Adipocyte (in vitro differentiated cells): Measurements from ENCODE around the gene CSMD2.

Experiments used
- DNase-seq: peaks from one replicate; pipeline ENCODE4 v3.0.0-alpha.2; 2015; ENCODE audit warnings: low read depth
- H3K27me3 ChIP-seq: replicated peaks from 2 replicates; pipeline ENCODE4 v1.7.0; 2013; ENCODE audit warnings: mild to moderate bottlenecking, low read length, moderate library complexity; ENCODE audit not compliant: control insufficient read depth, insufficient read depth
- H3K36me3 ChIP-seq: 2 replicates; pipeline ENCODE4 v1.7.0; 2013; ENCODE audit warnings: low read length, mild to moderate bottlenecking, moderate library complexity; ENCODE audit not compliant: control insufficient read depth, insufficient read depth, severe bottlenecking
- H3K4me1 ChIP-seq: 2 replicates; pipeline ENCODE4 v1.7.0; 2013; ENCODE audit warnings: mild to moderate bottlenecking, low read length, moderate library complexity; ENCODE audit not compliant: control insufficient read depth, insufficient read depth
- H3K4me3 ChIP-seq: 2 replicates; pipeline ENCODE4 v1.7.0; 2013; ENCODE audit warnings: mild to moderate bottlenecking, low read length, moderate library complexity
- H3K9ac ChIP-seq: 2 replicates; pipeline ENCODE4 v1.7.0; 2013; ENCODE audit warnings: mild to moderate bottlenecking, low read length, moderate library complexity
- H3K9me3 ChIP-seq: 2 replicates; pipeline ENCODE4 v1.7.0; 2013; ENCODE audit warnings: mild to moderate bottlenecking, low read length, moderate library complexity; ENCODE audit not compliant: control insufficient read depth

The CSMD2 gene

GRCh38 chr1:33897092-33897725 is 267.8 kb downstream of the CSMD2 start:
- Histone ChIP-seq H3K9me3 (no peaks in the 10 kb centered on the region), H3K4me1 (peaks cover 34% of the 10 kb centered on the region), H3K27me3 (no peaks in the 10 kb centered on the region)

GRCh38 chr1:33895976-33896375 is 269.1 kb downstream of the CSMD2 start:
- no peak for DNase-seq
- H3K36me3 ChIP-seq = no peaks in the 10 kb centered on the region
- H3K9ac ChIP-seq = no peak overlapping the region
- H3K4me3 ChIP-seq = no peak overlapping the region
- no peaks in the 10 kb centered on the region for H3K27me3 ChIP-seq
- peaks cover 26% of the 10 kb centered on the region for H3K4me1 ChIP-seq
- no peaks in the 10 kb centered on the region for H3K9me3 ChIP-seq

More at GRCh38 chr1:33897092-33897725, 267.8 kb downstream of the CSMD2 start:
- Histone ChIP-seq H3K36me3 (no peaks in the 10 kb centered on the region), H3K9ac (no peak overlapping the region), H3K4me3 (no peak overlapping the region)
- DNase-seq = peak; percentile 14

GRCh38 chr1:33895396-33895795 is 269.6 kb downstream of the CSMD2 start:
- Histone ChIP-seq H3K9ac (no peak overlapping the region), H3K4me3 (no peak overlapping the region), H3K9me3 (no peaks in the 10 kb centered on the region), H3K36me3 (no peaks in the 10 kb centered on the region), H3K4me1 (peaks cover 26% of the 10 kb centered on the region), H3K27me3 (no peaks in the 10 kb centered on the region)
- DNase-seq = no peak

- Histone ChIP-seq H3K4me1 (peaks cover 26% of the 10 kb centered on the region), H3K27me3 (no peaks in the 10 kb centered on the region), H3K4me3 (peak overlapping the region; percentile 21), H3K9me3 (no peaks in the 10 kb centered on the region), H3K36me3 (no peaks in the 10 kb centered on the region), H3K9ac (peak overlapping the region; percentile 49)
- DNase-seq = peak; percentile 80
Observed at GRCh38 chr1:33893147-33893830, 271.7 kb downstream of the CSMD2 start.

GRCh38 chr1:33886496-33886895 is 278.5 kb downstream of the CSMD2 start:
- no peak overlapping the region for H3K9ac ChIP-seq
- peaks cover 13% of the 10 kb centered on the region for H3K4me1 ChIP-seq
- H3K36me3 ChIP-seq = no peaks in the 10 kb centered on the region
- H3K4me3 ChIP-seq = no peak overlapping the region
- no peaks in the 10 kb centered on the region for H3K9me3 ChIP-seq
- no peaks in the 10 kb centered on the region for H3K27me3 ChIP-seq
- DNase-seq = no peak

- peak; percentile 29 for DNase-seq
- Histone ChIP-seq H3K9me3 (no peaks in the 10 kb centered on the region), H3K4me3 (no peak overlapping the region), H3K4me1 (peaks cover 19% of the 10 kb centered on the region), H3K36me3 (no peaks in the 10 kb centered on the region), H3K27me3 (no peaks in the 10 kb centered on the region), H3K9ac (no peak overlapping the region)
Observed at GRCh38 chr1:33880305-33880704, 284.7 kb downstream of the CSMD2 start.

GRCh38 chr1:33878392-33878791 is 286.6 kb downstream of the CSMD2 start:
- Histone ChIP-seq H3K4me1 (peaks cover 19% of the 10 kb centered on the region), H3K36me3 (no peaks in the 10 kb centered on the region), H3K27me3 (no peaks in the 10 kb centered on the region), H3K9ac (no peak overlapping the region), H3K9me3 (no peaks in the 10 kb centered on the region), H3K4me3 (no peak overlapping the region)
- no peak for DNase-seq

- H3K9ac ChIP-seq = no peak overlapping the region
- H3K27me3 ChIP-seq = no peaks in the 10 kb centered on the region
- H3K4me3 ChIP-seq = peak overlapping the region; percentile 13
- H3K9me3 ChIP-seq = no peaks in the 10 kb centered on the region
- peak; percentile 58 for DNase-seq
- no peaks in the 10 kb centered on the region for H3K36me3 ChIP-seq
- H3K4me1 ChIP-seq = peaks cover 19% of the 10 kb centered on the region
Observed at GRCh38 chr1:33876970-33877650, 287.9 kb downstream of the CSMD2 start.

- Histone ChIP-seq H3K9ac (no peak overlapping the region), H3K9me3 (no peaks in the 10 kb centered on the region), H3K27me3 (no peaks in the 10 kb centered on the region), H3K36me3 (no peaks in the 10 kb centered on the region), H3K4me3 (no peak overlapping the region), H3K4me1 (peaks cover 19% of the 10 kb centered on the region)
- DNase-seq = no peak
Observed at GRCh38 chr1:33875862-33876261, 289.2 kb downstream of the CSMD2 start.

GRCh38 chr1:33874636-33875035 is 290.4 kb downstream of the CSMD2 start:
- H3K4me3 ChIP-seq = no peak overlapping the region
- DNase-seq = no peak
- H3K4me1 ChIP-seq = peaks cover 19% of the 10 kb centered on the region
- no peaks in the 10 kb centered on the region for H3K36me3 ChIP-seq
- H3K27me3 ChIP-seq = no peaks in the 10 kb centered on the region
- H3K9me3 ChIP-seq = no peaks in the 10 kb centered on the region
- no peak overlapping the region for H3K9ac ChIP-seq

GRCh38 chr1:33872683-33873082 is 292.3 kb downstream of the CSMD2 start:
- Histone ChIP-seq H3K4me3 (no peak overlapping the region), H3K36me3 (no peaks in the 10 kb centered on the region), H3K9ac (no peak overlapping the region), H3K9me3 (no peaks in the 10 kb centered on the region), H3K27me3 (no peaks in the 10 kb centered on the region), H3K4me1 (peaks cover 16% of the 10 kb centered on the region)
- DNase-seq = no peak
